Activated CD4-positive, alpha-beta memory T cell treated with anti-CD3 and anti-CD28 coated beads for 36 hours (primary cell): ENCODE data around the gene CHMP2A. TPM values are rescaled to one million over a fixed set of nuclear protein-coding genes. Genes with fewer than 3 reads are reported as not detected.
A peak's percentile ranks its signal among the peaks of the same experiment; 100 is the strongest.

ENCODE experiments used
- CTCF ChIA-PET: fragments of 350-600 bp; sonication (Branson Sonifier 250); formaldehyde crosslinking; loops from one replicate; lab custom pipeline; 2021; ENCODE audit warnings: antibody characterized with exemption, inconsistent platforms; lab: Charles Lee
- POLR2A ChIA-PET: fragments of 350-600 bp; sonication (Branson Sonifier 250); formaldehyde crosslinking; loops from one replicate; lab custom pipeline; 2021; ENCODE audit warnings: antibody characterized with exemption; lab: Charles Lee
- DNase-seq: peaks from one replicate; pipeline ENCODE4 v3.0.0-alpha.2; 2020
- H3K27ac Mint-ChIP-seq: one replicate; pipeline ENCODE4 v1.8.0; 2021; ENCODE audit warnings: mixed read lengths
- H3K27me3 Mint-ChIP-seq: one replicate; pipeline ENCODE4 v1.8.0; 2021; ENCODE audit warnings: mixed read lengths
- H3K36me3 Mint-ChIP-seq: one replicate; pipeline ENCODE4 v1.8.0; 2021; ENCODE audit warnings: mixed read lengths
- H3K4me1 Mint-ChIP-seq: one replicate; pipeline ENCODE4 v1.8.0; 2021; ENCODE audit warnings: low read depth, mixed read lengths
- H3K4me3 Mint-ChIP-seq: one replicate; pipeline ENCODE4 v1.8.0; 2021; ENCODE audit warnings: mild to moderate bottlenecking, mixed read lengths
- H3K9me3 Mint-ChIP-seq: one replicate; pipeline ENCODE4 v1.8.0; 2021; ENCODE audit warnings: mixed read lengths
- intact Hi-C: fragments of 100-400 bp; cut with micrococcal nuclease; formaldehyde crosslinking; loops from one replicate; pipeline ENCODE4 v1.15.1; 2023
- total RNA-seq, 2 experiments: library from RNA; stranded (reverse); gene quantifications; one replicate each; pipeline ENCODE4 v1.2.3, GENCODE V29; 2021

Gene CHMP2A
- total RNA-seq, 2 experiments from 2014 or later: 120 to 122 TPM

DNA sequence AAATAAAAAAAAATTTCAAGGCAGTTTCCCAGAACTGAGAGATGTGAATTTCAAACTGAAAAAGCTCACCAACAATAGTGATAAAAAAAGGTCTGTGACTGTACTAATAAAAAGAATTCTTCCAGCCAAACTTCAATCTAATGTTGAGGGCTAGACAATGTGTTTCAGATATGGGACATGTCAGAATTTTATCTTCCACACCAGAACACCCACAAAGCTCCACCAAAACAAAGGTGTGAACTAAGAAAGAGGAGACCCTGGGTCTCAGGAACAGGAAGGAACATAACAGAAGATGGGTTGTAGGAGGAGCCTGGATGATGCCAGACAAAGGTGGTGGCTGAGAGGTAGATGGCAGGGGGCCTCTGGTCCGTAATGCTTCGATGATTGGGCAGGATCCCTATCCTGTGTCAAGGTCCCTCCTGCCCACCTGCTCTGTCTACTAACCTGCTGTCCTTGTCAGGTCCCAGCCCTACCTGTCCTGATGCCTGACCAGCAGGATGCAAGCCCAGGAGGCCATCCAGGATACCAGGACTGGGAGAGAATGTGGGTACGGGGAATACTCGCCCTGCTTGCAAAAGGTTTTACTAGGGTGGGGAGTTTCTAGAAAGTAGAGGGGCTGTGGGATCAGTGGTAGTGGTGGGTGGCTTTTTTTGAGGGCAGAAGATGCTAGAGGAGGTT is 13.7 kb upstream of the CHMP2A start:
- H3K36me3 Mint-ChIP-seq: peaks cover 7% of the 10 kb centered on the region
- no peaks in the 10 kb centered on the region for H3K9me3 Mint-ChIP-seq
- DNase-seq: no peak
- no peaks in the 10 kb centered on the region for H3K27me3 Mint-ChIP-seq
- H3K4me1 Mint-ChIP-seq: peaks cover 18% of the 10 kb centered on the region
- no peak overlapping the region for H3K4me3 Mint-ChIP-seq
- intact Hi-C loops: no loop called here
- H3K27ac Mint-ChIP-seq: peak overlapping the region; percentile 64
- ChIA-PET CTCF (no interaction called here), POLR2A (interaction anchor here (1.2 kb wide), 1 partner anchor 10 kb away, joined by 5 read pairs; the partner anchor contains the start of gene UBE2M)

- Mint-ChIP-seq H3K36me3 (peaks cover 8% of the 10 kb centered on the region), H3K4me1 (peaks cover 21% of the 10 kb centered on the region), H3K27ac (no peak overlapping the region), H3K4me3 (no peak overlapping the region), H3K27me3 (no peaks in the 10 kb centered on the region), H3K9me3 (no peaks in the 10 kb centered on the region)
- CTCF ChIA-PET: no interaction called here
- POLR2A ChIA-PET: no interaction called here
- intact Hi-C loops: no loop called here
- DNase-seq: no peak
Measured at GRCh38 chr19:58566989-58567388, 12.1 kb upstream of the CHMP2A start.

DNA sequence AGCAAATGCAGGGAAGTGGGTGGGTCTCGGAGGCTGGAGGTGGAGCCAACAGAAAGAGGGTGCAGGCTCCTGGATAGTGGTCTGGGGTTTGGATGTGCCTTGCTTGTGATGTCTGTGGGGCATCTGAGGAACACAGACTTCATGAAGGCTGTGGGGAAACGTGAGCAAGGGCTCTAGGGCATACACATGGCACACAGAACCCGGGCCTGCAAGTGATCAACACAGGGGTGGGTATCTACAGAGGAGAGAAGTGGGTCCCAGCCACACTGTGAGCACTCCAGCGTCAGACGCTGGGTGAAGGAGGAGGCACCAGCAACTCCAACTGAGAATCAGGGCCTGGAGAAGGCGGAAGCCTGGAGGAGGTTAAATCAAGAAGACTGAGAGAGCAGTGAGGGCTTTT is 8.9 kb upstream of the CHMP2A start:
- Mint-ChIP-seq H3K9me3 (no peaks in the 10 kb centered on the region), H3K27ac (peak overlapping the region; percentile 47), H3K27me3 (no peaks in the 10 kb centered on the region), H3K36me3 (peaks cover 11% of the 10 kb centered on the region), H3K4me1 (peaks cover 33% of the 10 kb centered on the region), H3K4me3 (peak overlapping the region; percentile 81)
- ChIA-PET CTCF (interaction anchor here (2.3 to 8.6 kb wide), 2 partner anchors 44 to 50 kb away, joined by 13 to 39 read pairs; partner anchors contain the start of gene ZBTB45), POLR2A (interaction anchor here (1.0 kb wide), 1 partner anchor 9 kb away, joined by 4 read pairs; the partner anchor contains the start of gene CHMP2A)
- intact Hi-C loops: no loop called here
- no peak for DNase-seq

DNA sequence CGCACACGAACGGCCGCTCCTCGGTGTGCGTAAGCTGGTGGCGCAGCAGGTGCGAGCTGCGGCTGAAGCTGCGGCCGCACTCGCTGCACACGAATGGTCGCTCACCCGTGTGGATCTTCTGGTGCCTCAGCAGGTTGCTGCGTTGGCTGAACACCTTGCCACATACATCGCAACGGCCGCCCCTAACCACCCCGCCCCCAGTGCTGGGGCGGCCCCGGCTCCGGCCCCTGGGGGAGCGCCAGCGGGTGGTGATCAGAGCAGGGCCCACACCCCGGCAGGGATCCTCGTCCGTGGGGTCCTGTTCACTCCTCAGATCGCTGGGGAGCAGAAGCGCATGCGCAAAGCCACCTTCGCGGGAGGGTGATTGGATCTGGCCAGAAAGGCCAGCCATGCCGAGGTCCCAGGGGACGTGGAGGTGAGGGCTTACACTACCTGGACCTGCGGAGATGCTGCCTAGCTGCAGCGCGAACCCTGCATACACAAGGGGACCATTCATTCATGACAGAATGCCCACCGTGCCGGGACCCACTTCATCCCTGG is 8.2 kb upstream of the CHMP2A start:
- CTCF ChIA-PET: interaction anchor here (1.1 to 8.6 kb wide), 3 partner anchors 13 to 49 kb away, joined by 4 to 39 read pairs (median 13); partner anchors contain the start of gene ZBTB45
- DNase-seq: peak; percentile 49
- POLR2A ChIA-PET: interaction anchor here (1.2 to 2.5 kb wide), 5 partner anchors 9 to 43 kb away, joined by 3 to 11 read pairs (median 8); partner anchors contain the start of genes TRIM28 and ZBTB45

GRCh38 chr19:58562122-58563033 is 7.5 kb upstream of the CHMP2A start:
- DNase-seq: peak; percentile 62
- ChIA-PET CTCF (interaction anchor here (1.1 to 8.6 kb wide), 3 partner anchors 14 to 48 kb away, joined by 4 to 39 read pairs (median 13); partner anchors contain the start of gene ZBTB45), POLR2A (interaction anchor here (1.2 to 2.5 kb wide), 5 partner anchors 10 to 42 kb away, joined by 3 to 11 read pairs (median 8); partner anchors contain the start of genes TRIM28 and ZBTB45)
- Mint-ChIP-seq H3K9me3 (no peaks in the 10 kb centered on the region), H3K27ac (peak overlapping the region; percentile 64), H3K36me3 (peaks cover 16% of the 10 kb centered on the region), H3K4me3 (peak overlapping the region; percentile 81), H3K27me3 (no peaks in the 10 kb centered on the region), H3K4me1 (peaks cover 30% of the 10 kb centered on the region)
- intact Hi-C loops: no loop called here

More for the DNA sequence above, 8.2 kb upstream of the CHMP2A start:
- Mint-ChIP-seq H3K27me3 (no peaks in the 10 kb centered on the region), H3K27ac (peak overlapping the region; percentile 64), H3K36me3 (peaks cover 10% of the 10 kb centered on the region), H3K4me1 (peaks cover 32% of the 10 kb centered on the region), H3K4me3 (peak overlapping the region; percentile 81), H3K9me3 (no peaks in the 10 kb centered on the region)
- intact Hi-C loops: no loop called here

GRCh38 chr19:58561373-58562121 is 6.6 kb upstream of the CHMP2A start:
- Mint-ChIP-seq H3K27me3 (no peaks in the 10 kb centered on the region), H3K27ac (peak overlapping the region; percentile 56), H3K4me3 (peak overlapping the region; percentile 81), H3K36me3 (peaks cover 18% of the 10 kb centered on the region), H3K4me1 (peaks cover 36% of the 10 kb centered on the region), H3K9me3 (no peaks in the 10 kb centered on the region)
- ChIA-PET CTCF (interaction anchor here (0.8 to 8.6 kb wide), 4 partner anchors 14 to 48 kb away, joined by 3 to 39 read pairs (median 8); partner anchors contain the start of gene ZBTB45), POLR2A (interaction anchor here (1.2 to 2.5 kb wide), 3 partner anchors 11 to 18 kb away, joined by 6 to 11 read pairs (median 10); no protein-coding TSS in a partner anchor)
- no peak for DNase-seq
- intact Hi-C loops: no loop called here

GRCh38 chr19:58560921-58561320 is 6.0 kb upstream of the CHMP2A start:
- ChIA-PET CTCF (interaction anchor here (0.8 to 8.6 kb wide), 2 partner anchors 41 to 47 kb away, joined by 3 to 39 read pairs; partner anchors contain the start of gene ZBTB45), POLR2A (interaction anchor here (1.2 to 2.5 kb wide), 2 partner anchors 14 to 18 kb away, joined by 6 to 10 read pairs; no protein-coding TSS in a partner anchor)
- no peaks in the 10 kb centered on the region for H3K27me3 Mint-ChIP-seq
- peaks cover 22% of the 10 kb centered on the region for H3K36me3 Mint-ChIP-seq
- H3K4me1 Mint-ChIP-seq: peaks cover 42% of the 10 kb centered on the region
- peak overlapping the region; percentile 99 for H3K4me3 Mint-ChIP-seq
- DNase-seq: no peak
- intact Hi-C loops: no loop called here
- no peaks in the 10 kb centered on the region for H3K9me3 Mint-ChIP-seq
- H3K27ac Mint-ChIP-seq: peak overlapping the region; percentile 15

DNA sequence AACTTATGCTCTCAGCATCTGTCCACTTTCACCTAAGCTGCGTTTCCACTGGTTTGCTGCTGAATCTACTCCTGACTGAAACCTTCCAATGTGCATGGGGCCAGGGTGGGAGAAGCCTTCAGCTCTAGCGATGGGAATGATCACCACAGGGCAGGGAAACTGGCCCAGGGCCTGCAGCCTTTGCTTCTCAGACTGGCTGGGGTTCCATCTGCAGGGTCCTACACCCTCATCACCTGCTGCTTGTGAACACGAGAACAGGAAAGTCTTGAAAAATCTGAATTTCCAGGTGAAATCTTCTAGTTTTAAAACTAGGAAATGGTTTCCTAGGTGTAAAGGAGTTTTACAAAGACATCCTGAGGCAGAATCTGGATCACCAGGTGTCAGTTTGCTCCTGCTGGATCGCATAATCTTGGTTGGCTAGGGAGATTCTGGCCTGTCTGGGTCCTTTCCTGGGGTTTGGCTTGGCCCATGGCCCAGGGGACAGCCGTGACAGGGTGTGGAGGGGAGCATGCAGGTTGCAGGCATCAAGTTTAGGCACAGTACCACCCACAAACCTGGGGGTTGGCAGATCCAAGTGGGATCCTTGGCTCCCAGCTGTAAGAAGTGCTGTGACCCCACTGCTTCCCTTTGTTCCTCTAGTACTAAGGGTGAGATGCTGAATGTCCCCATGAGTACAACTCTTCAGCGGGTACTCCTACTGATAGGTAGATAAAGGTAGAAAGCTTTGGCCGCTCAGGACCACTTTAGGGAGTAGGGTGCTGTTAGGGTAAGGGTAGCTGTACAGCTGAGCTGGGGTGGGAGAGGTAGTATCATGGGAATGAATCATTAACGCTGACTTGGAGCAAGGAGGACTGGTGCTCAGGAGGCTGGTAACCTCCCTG is 5.3 kb upstream of the CHMP2A start:
- ChIA-PET CTCF (interaction anchor here (0.8 to 8.6 kb wide), 5 partner anchors 16 to 46 kb away, joined by 3 to 39 read pairs (median 5); partner anchors contain the start of gene ZBTB45), POLR2A (interaction anchor here (0.6 to 1.4 kb wide), 5 partner anchors 12 to 337 kb away, joined by 4 to 6 read pairs (median 6); partner anchors contain the start of genes MZF1 and ZBTB45)
- no peak for DNase-seq
- Mint-ChIP-seq H3K4me3 (peak overlapping the region; percentile 99), H3K27ac (peak overlapping the region; percentile 100), H3K4me1 (peaks cover 48% of the 10 kb centered on the region), H3K36me3 (peaks cover 25% of the 10 kb centered on the region), H3K9me3 (no peaks in the 10 kb centered on the region), H3K27me3 (no peaks in the 10 kb centered on the region)
- intact Hi-C loops: no loop called here

- Mint-ChIP-seq H3K36me3 (peaks cover 32% of the 10 kb centered on the region), H3K27me3 (no peaks in the 10 kb centered on the region), H3K9me3 (no peaks in the 10 kb centered on the region), H3K4me1 (peaks cover 53% of the 10 kb centered on the region), H3K4me3 (peak overlapping the region; percentile 99), H3K27ac (peak overlapping the region; percentile 100)
- POLR2A ChIA-PET: interaction anchor here (0.6 to 1.5 kb wide), 5 partner anchors 8 to 336 kb away, joined by 4 to 6 read pairs (median 5); partner anchors contain the start of genes MZF1 and ZBTB45
- CTCF ChIA-PET: interaction anchor here (0.7 to 8.6 kb wide), 5 partner anchors 14 to 45 kb away, joined by 3 to 39 read pairs (median 5); partner anchors contain the start of genes MZF1 and ZBTB45
- DNase-seq: peak; percentile 90
- intact Hi-C loops: loop anchor here (1.0 kb wide), 3 partner anchors 14 to 60 kb away; partner anchors contain the start of genes MZF1 and ZBTB45
Measured at GRCh38 chr19:58559275-58560006, 4.5 kb upstream of the CHMP2A start.
